Measurements from ENCODE around the gene CAMK1D. TPM values are rescaled to one million over a fixed set of nuclear protein-coding genes. Genes with fewer than 3 reads are reported as not detected.

Gene CAMK1D
- total RNA-seq, 1 experiment from 2014 or later = 6.3 TPM

DNA sequence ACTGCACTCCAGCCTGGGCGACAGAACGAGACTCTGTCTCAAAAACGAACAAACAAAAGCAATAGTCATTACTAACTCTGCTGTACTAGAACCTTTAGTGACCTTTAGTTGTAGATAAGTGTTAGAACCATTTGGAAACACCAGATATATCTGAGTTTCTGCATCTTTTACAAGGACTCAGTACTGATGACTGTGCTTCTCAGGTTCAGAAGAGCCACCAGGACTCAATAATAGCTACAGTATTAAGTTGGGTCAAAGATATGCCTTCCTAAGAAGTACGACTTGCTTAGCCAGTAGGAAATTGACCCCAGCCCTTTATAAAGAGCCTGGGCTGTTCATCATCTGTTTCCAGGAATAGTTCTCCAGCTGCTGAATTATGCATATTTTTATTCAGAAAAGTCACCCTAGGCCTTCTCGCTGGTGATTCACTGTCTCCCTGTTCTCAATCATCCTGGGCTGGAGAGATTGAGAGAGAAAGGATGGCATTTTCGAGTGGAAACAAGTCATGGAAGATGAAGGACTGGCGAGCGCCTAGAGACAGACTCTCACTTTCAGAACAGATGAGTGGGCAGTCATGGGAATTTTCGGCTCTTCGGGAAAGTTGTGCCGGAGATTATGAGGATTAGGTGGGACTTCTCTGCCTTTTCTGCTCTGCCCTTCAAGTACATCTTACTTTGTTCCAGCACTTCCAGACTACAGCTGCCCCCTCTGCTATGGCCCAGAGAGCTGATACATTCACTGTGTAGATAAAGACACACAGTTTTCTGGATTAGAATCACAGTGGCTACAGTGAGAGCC is 336.1 kb downstream of the CAMK1D start:
- no peak overlapping the region for H3K4me2 ChIP-seq (ENCODE audit: insufficient read depth, insufficient read length, low read length)
- no peak overlapping the region for H3K27ac ChIP-seq (ENCODE audit: insufficient read length, low read depth, low read length)
- no peaks in the 10 kb centered on the region for H3K79me2 ChIP-seq (ENCODE audit: insufficient read depth, low read length)
- no peak overlapping the region for H3K56ac ChIP-seq (ENCODE audit: insufficient read length, low read depth, low read length)
- no peaks in the 10 kb centered on the region for H3K27me3 ChIP-seq (ENCODE audit: insufficient read depth, low read length)
- no peak overlapping the region for H4K91ac ChIP-seq (ENCODE audit: insufficient read length, low read depth, low read length)
- no peak overlapping the region for H2BK120ac ChIP-seq (ENCODE audit: low read depth, low read length, poor library complexity, severe bottlenecking)
- no CpG with 5 or more reads among the region's 11 CpGs for WGBS (ENCODE audit: extremely low coverage, insufficient read length, low lambda C conversion rate)
- H3K9me3 Mint-ChIP-seq = no peaks in the 10 kb centered on the region
- H3K14ac ChIP-seq (ENCODE audit: insufficient read depth, low read length) = no peak overlapping the region
- no peak overlapping the region for H3K23ac ChIP-seq (ENCODE audit: insufficient read length, low read depth, low read length)
- H3K9ac ChIP-seq (ENCODE audit: extremely low read depth, insufficient read length, low read length) = no peak overlapping the region
- H4K5ac ChIP-seq (ENCODE audit: insufficient read length, low read depth, low read length) = no peak overlapping the region
- no peak overlapping the region for H3K4ac ChIP-seq (ENCODE audit: low read depth, low read length)
- H3K36me3 Mint-ChIP-seq (ENCODE audit: insufficient read depth in 1 of 3, low read depth in 3 of 3) = no peaks in the 10 kb centered on the region
- no peak overlapping the region for H3K27ac Mint-ChIP-seq
- no peak overlapping the region for H4K8ac ChIP-seq (replicated peaks; ENCODE audit: insufficient read length, low read depth, low read length)
- no peaks in the 10 kb centered on the region for H3K9me3 ChIP-seq (ENCODE audit: control insufficient read depth, low read depth, low read length)
- no peak overlapping the region for H3K4me3 Mint-ChIP-seq
- H3K4me1 ChIP-seq (ENCODE audit: insufficient read depth, low read length) = no peaks in the 10 kb centered on the region
- H2BK15ac ChIP-seq (ENCODE audit: low read depth, low read length) = no peak overlapping the region
- no peak overlapping the region for H2BK12ac ChIP-seq (ENCODE audit: insufficient read length, low read depth, low read length)
- no peaks in the 10 kb centered on the region for H3K27me3 Mint-ChIP-seq (ENCODE audit: low read depth)
- no peak overlapping the region for H3K18ac ChIP-seq (ENCODE audit: insufficient read length, low read depth, low read length)
- no peaks in the 10 kb centered on the region for H3K23me2 ChIP-seq (ENCODE audit: insufficient read length, low read depth, low read length, poor library complexity, severe bottlenecking)
- H3T11ph ChIP-seq (ENCODE audit: low read length) = no peak overlapping the region
- H2BK20ac ChIP-seq (ENCODE audit: low read depth, low read length, poor library complexity, severe bottlenecking) = no peak overlapping the region
- no peak overlapping the region for H2AK5ac ChIP-seq (ENCODE audit: insufficient read length, low read length)
- H3K4me1 Mint-ChIP-seq = peaks cover under 1 to 3% of the 10 kb centered on the region in 2 experiments; a peak in 2 of 4 replicates
- H3K79me1 ChIP-seq (ENCODE audit: insufficient read depth, low read depth, low read length, poor library complexity, severe bottlenecking) = no peaks in the 10 kb centered on the region
- H4K20me1 ChIP-seq (ENCODE audit: control insufficient read depth, insufficient read depth, insufficient read length) = no peaks in the 10 kb centered on the region
- DNase-seq = no peak
- TF ChIP-seq, protein P1, sequence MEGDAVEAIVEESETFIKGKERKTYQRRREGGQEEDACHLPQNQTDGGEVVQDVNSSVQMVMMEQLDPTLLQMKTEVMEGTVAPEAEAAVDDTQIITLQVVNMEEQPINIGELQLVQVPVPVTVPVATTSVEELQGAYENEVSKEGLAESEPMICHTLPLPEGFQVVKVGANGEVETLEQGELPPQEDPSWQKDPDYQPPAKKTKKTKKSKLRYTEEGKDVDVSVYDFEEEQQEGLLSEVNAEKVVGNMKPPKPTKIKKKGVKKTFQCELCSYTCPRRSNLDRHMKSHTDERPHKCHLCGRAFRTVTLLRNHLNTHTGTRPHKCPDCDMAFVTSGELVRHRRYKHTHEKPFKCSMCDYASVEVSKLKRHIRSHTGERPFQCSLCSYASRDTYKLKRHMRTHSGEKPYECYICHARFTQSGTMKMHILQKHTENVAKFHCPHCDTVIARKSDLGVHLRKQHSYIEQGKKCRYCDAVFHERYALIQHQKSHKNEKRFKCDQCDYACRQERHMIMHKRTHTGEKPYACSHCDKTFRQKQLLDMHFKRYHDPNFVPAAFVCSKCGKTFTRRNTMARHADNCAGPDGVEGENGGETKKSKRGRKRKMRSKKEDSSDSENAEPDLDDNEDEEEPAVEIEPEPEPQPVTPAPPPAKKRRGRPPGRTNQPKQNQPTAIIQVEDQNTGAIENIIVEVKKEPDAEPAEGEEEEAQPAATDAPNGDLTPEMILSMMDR (conservative IDR thresholded peaks at IDR 0.05) = no peak
- no peak overlapping the region for H2BK5ac ChIP-seq (ENCODE audit: insufficient read length, low read length)
- no peak overlapping the region for H2AFZ ChIP-seq (ENCODE audit: low read length)

Data from H9 (cell line).